ENCODE results near the gene TRIM3.

TRIM3 gene

GRCh38 chr11:6401464-6401863 is 72.3 kb downstream of the TRIM3 start:
- DNase-seq (ENCODE audit: low spot score): no peak

DNA sequence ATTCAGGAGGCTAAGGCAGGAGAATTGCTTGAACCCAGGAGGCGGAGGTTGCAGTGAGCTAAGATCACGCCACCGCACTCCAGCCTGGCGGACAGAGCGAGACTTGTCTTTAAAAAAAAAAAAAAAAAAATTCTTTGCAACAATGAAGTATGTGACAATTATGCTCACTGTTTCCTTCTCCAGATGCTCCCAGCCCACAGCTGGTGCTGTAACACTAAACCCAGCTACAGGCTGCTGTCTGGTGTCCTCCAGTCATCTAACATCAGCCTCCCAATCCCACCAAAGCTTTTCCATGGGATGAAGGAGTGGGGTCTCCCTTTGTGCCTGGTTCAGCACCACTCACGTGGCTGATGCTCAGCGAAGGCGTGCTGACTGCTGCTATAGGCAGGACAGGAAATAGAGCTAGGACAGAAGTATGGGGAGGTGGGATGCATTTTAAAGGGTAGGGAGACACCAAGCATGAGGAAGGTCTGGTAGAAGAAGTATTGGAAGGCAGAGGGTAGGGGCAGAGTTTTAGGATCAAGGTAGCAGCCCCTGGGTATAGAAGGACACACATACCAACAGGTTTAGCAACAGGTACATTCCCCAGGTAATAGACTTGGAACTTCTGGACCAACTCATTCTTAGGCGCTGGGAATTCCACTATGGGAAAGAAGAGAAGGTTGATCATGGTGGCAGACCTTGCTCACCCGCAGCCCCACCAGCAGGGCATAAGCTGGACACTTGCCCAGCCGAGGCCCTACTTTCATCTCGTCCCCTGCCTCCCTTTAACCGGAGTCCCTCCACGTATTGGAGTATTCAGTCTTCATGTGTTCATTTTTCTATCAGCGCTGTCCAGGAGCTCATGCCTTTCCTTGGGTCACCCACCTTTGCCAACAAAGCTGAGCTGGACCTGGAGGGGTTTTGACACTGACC is 73.1 kb downstream of the TRIM3 start:
- no peak for DNase-seq (ENCODE audit: low spot score)

Measured in CD4-positive, alpha-beta T cell treated with Interleukin-15 for 4 hours (primary cell).